ENCODE data around the gene NOB1.

The NOB1 gene

GRCh38 chr16:69703638-69704037, 51.1 kb downstream of the NOB1 start:
- DNase-seq (no peak), ATAC-seq (ENCODE audit: insufficient read depth, low read depth) (no peak)
- no peak for TF ChIP-seq CTCF (IDR thresholded peaks at IDR 0.05; ENCODE audit: borderline replicate concordance, extremely low read depth, low read length, poor library complexity, severe bottlenecking)
- no peak for TF ChIP-seq EZH2 (IDR thresholded peaks at IDR 0.05; ENCODE audit: borderline replicate concordance, low read depth, low read length, severe bottlenecking)
- no peaks in the 10 kb centered on the region for H3K9me3 ChIP-seq (ENCODE audit: insufficient read depth, low read length, severe bottlenecking)
- no peak overlapping the region for H3K4me2 ChIP-seq (ENCODE audit: insufficient read depth, low read length)
- no peaks in the 10 kb centered on the region for H4K20me1 ChIP-seq (ENCODE audit: insufficient read depth, low read length)
- H3K4me1 ChIP-seq (ENCODE audit: insufficient read depth, low read length) = no peaks in the 10 kb centered on the region
- no peak overlapping the region for H3K9ac ChIP-seq (ENCODE audit: low read depth, low read length)
- H3K27ac ChIP-seq (ENCODE audit: low read length) = no peak overlapping the region
- H3K79me2 ChIP-seq (ENCODE audit: insufficient read depth, low read length) = no peaks in the 10 kb centered on the region
- no peak overlapping the region for H2AFZ ChIP-seq (ENCODE audit: low read depth, low read length)
- no peak overlapping the region for H3K4me3 ChIP-seq (ENCODE audit: low read depth in 1 of 2, low read length in 2 of 2)
- H3K27me3 ChIP-seq (ENCODE audit: insufficient read depth, low read length, poor library complexity) = no peaks in the 10 kb centered on the region
- peaks cover 4% of the 10 kb centered on the region; the same call in 1 of the 2 replicates for H3K36me3 ChIP-seq (ENCODE audit: insufficient read depth, low read length)

DNA sequence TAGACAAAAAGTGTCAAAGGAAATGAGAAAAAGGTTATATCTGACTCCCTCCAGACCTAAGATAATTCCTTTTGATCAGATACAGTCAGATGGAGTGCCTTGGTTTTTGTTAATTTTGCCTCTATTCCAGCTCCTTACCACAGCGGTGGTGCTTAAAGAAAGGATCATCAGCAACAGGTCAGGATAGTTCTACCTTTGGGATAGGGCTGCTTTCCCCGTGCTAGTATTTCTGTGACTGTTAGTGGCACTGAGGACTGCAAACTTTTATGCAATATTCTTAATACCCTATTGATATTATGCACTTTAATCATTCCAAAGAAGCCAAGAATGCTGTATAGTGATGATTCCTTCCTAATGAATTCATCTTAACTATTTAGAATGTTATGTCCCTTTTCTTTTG, 52.9 kb downstream of the NOB1 start:
- Histone ChIP-seq H2AFZ (ENCODE audit: low read depth, low read length) (no peak overlapping the region), H3K27me3 (ENCODE audit: insufficient read depth, low read length, poor library complexity) (no peaks in the 10 kb centered on the region), H3K4me1 (ENCODE audit: insufficient read depth, low read length) (no peaks in the 10 kb centered on the region), H3K4me3 (ENCODE audit: low read depth in 1 of 2, low read length in 2 of 2) (no peak overlapping the region), H3K4me2 (ENCODE audit: insufficient read depth, low read length) (no peak overlapping the region), H3K36me3 (ENCODE audit: insufficient read depth, low read length) (peaks cover 9% of the 10 kb centered on the region; the same call in 1 of the 2 replicates), H3K9me3 (ENCODE audit: insufficient read depth, low read length, severe bottlenecking) (no peaks in the 10 kb centered on the region), H3K9ac (ENCODE audit: low read depth, low read length) (no peak overlapping the region), H4K20me1 (ENCODE audit: insufficient read depth, low read length) (no peaks in the 10 kb centered on the region), H3K27ac (ENCODE audit: low read length) (no peak overlapping the region), H3K79me2 (ENCODE audit: insufficient read depth, low read length) (no peaks in the 10 kb centered on the region)
- ATAC-seq (ENCODE audit: insufficient read depth, low read depth) (no peak), DNase-seq (no peak)
- no peak for TF ChIP-seq CTCF (IDR thresholded peaks at IDR 0.05; ENCODE audit: borderline replicate concordance, extremely low read depth, low read length, poor library complexity, severe bottlenecking)
- TF ChIP-seq EZH2 (IDR thresholded peaks at IDR 0.05; ENCODE audit: borderline replicate concordance, low read depth, low read length, severe bottlenecking) = no peak

- no peak for DNase-seq
- Histone ChIP-seq H4K20me1 (ENCODE audit: insufficient read depth, low read length) (no peaks in the 10 kb centered on the region), H3K4me1 (ENCODE audit: insufficient read depth, low read length) (no peaks in the 10 kb centered on the region), H3K79me2 (ENCODE audit: insufficient read depth, low read length) (no peaks in the 10 kb centered on the region), H2AFZ (ENCODE audit: low read depth, low read length) (no peak overlapping the region), H3K36me3 (ENCODE audit: insufficient read depth, low read length) (peaks cover 9% of the 10 kb centered on the region; the same call in 1 of the 2 replicates), H3K27ac (ENCODE audit: low read length) (no peak overlapping the region), H3K9me3 (ENCODE audit: insufficient read depth, low read length, severe bottlenecking) (no peaks in the 10 kb centered on the region), H3K27me3 (ENCODE audit: insufficient read depth, low read length, poor library complexity) (no peaks in the 10 kb centered on the region), H3K4me3 (ENCODE audit: low read depth in 1 of 2, low read length in 2 of 2) (no peak overlapping the region), H3K9ac (ENCODE audit: low read depth, low read length) (no peak overlapping the region), H3K4me2 (ENCODE audit: insufficient read depth, low read length) (no peak overlapping the region)
- TF ChIP-seq CTCF (IDR thresholded peaks at IDR 0.05; ENCODE audit: borderline replicate concordance, extremely low read depth, low read length, poor library complexity, severe bottlenecking) (no peak), EZH2 (IDR thresholded peaks at IDR 0.05; ENCODE audit: borderline replicate concordance, low read depth, low read length, severe bottlenecking) (no peak)
- ATAC-seq (ENCODE audit: insufficient read depth, low read depth) = no peak
These were observed 53.3 kb downstream of the NOB1 start for GRCh38 chr16:69701452-69701851.

DNA sequence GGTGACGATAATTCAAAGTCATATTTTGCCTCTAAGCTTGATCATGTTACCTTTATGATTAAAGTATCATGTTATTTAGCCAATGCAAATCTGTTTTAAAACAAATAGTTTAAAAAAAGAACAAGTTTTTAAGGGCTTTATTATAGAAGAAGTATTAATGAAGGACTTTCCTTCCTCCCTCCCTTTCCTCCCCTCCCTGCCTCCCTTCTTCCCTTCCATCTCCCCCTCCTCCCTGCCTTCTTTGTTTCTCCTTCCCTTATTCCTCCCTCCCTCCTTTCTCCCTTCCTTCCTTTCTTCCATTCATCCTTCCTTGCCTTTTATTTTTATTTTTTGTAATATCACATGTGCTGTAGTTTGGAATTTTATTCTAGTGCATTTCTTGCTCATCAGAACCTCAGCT, 54.8 kb downstream of the NOB1 start:
- H3K27me3 ChIP-seq (ENCODE audit: insufficient read depth, low read length, poor library complexity) = no peaks in the 10 kb centered on the region
- DNase-seq (no peak), ATAC-seq (ENCODE audit: insufficient read depth, low read depth) (no peak)
- peaks cover 17% of the 10 kb centered on the region; the same call in 1 of the 2 replicates for H3K36me3 ChIP-seq (ENCODE audit: insufficient read depth, low read length)
- TF ChIP-seq EZH2 (IDR thresholded peaks at IDR 0.05; ENCODE audit: borderline replicate concordance, low read depth, low read length, severe bottlenecking) (no peak), CTCF (IDR thresholded peaks at IDR 0.05; ENCODE audit: borderline replicate concordance, extremely low read depth, low read length, poor library complexity, severe bottlenecking) (no peak)
- H4K20me1 ChIP-seq (ENCODE audit: insufficient read depth, low read length) = no peaks in the 10 kb centered on the region
- H3K4me3 ChIP-seq (ENCODE audit: low read depth in 1 of 2, low read length in 2 of 2) = no peak overlapping the region
- H3K4me2 ChIP-seq (ENCODE audit: insufficient read depth, low read length) = no peak overlapping the region
- H3K9ac ChIP-seq (ENCODE audit: low read depth, low read length) = no peak overlapping the region
- H3K4me1 ChIP-seq (ENCODE audit: insufficient read depth, low read length) = no peaks in the 10 kb centered on the region
- H3K79me2 ChIP-seq (ENCODE audit: insufficient read depth, low read length) = no peaks in the 10 kb centered on the region
- H3K27ac ChIP-seq (ENCODE audit: low read length) = no peak overlapping the region
- no peaks in the 10 kb centered on the region for H3K9me3 ChIP-seq (ENCODE audit: insufficient read depth, low read length, severe bottlenecking)
- no peak overlapping the region for H2AFZ ChIP-seq (ENCODE audit: low read depth, low read length)
